ENCODE data around the gene PHLDA2. TPM values are rescaled to one million over a fixed set of nuclear protein-coding genes. Genes with fewer than 3 reads are reported as not detected.

PHLDA2 gene
- total RNA-seq: 1 to 10 TPM in 2 of 4 donors, under 1 TPM in 1, not detected in 1; 0.93 to 3.7 (median 2.3) TPM

GRCh38 chr11:2928605-2929530 lies at the start of gene PHLDA2:
Gene PHLDA2 (minus strand): TSS chr11:2929420. CDS start chr11:2929364, 56 bp downstream.
- peak within 1 kb of the TSS; percentile 21 to 52 (median 39) for H3K4me3 ChIP-seq (replicated peaks in 1 of 3)
- intact Hi-C loops (cut with DNase I): no loop called here
- H3K9me3 ChIP-seq: no peaks in the 10 kb centered on the region
- no peaks in the 10 kb centered on the region for H3K27me3 ChIP-seq
- TF ChIP-seq POLR2A (IDR thresholded peaks at IDR 0.05): peak; percentile 57 to 70
- peak in 2 of 6 experiments; percentile 7 to 8 for TF ChIP-seq CTCF (IDR thresholded peaks at IDR 0.05)
- H3K36me3 ChIP-seq: no peaks in the 10 kb centered on the region
- H3K27ac ChIP-seq: peak within 1 kb of the TSS in 1 of 3 donors; percentile 70
- peaks cover 30 to 46% of the 10 kb centered on the region in 2 donors for H3K4me1 ChIP-seq
- peak; percentile 56 to 64 for DNase-seq
- WGBS, 2 donors: 8 to 9% methylated on average over 12 to 17 of the region's 113 CpGs

- Histone ChIP-seq H3K27me3 (no peaks in the 10 kb centered on the region), H3K4me1 (peaks cover 0 to 2% of the 10 kb centered on the region in 2 donors), H3K36me3 (peaks cover 31 to 62% of the 10 kb centered on the region in 2 donors), H3K4me3 (replicated peaks in 1 of 3) (no peak overlapping the region), H3K9me3 (no peaks in the 10 kb centered on the region), H3K27ac (no peak overlapping the region)
- DNase-seq: no peak
- intact Hi-C loops (cut with DNase I): no loop called here
- no peak for TF ChIP-seq CTCF (IDR thresholded peaks at IDR 0.05)
- TF ChIP-seq POLR2A (IDR thresholded peaks at IDR 0.05): no peak
- 86 to 88% methylated on average over 7 of the region's 7 CpGs for whole genome bisulfite sequencing, 2 donors
These were observed 47.9 kb upstream of the PHLDA2 start for GRCh38 chr11:2977113-2977512.

GRCh38 chr11:2976294-2977063 lies 47.3 kb upstream of the PHLDA2 start:
- H3K36me3 ChIP-seq: peaks cover 37 to 68% of the 10 kb centered on the region in 2 donors

GRCh38 chr11:2975594-2975993 lies 46.4 kb upstream of the PHLDA2 start:
- H3K4me3 ChIP-seq (replicated peaks in 1 of 3): no peak overlapping the region
- no peaks in the 10 kb centered on the region for H3K9me3 ChIP-seq
- peaks cover 43 to 76% of the 10 kb centered on the region in 2 donors for H3K36me3 ChIP-seq
- 90 to 93% methylated on average over 4 of the region's 4 CpGs for WGBS, 2 donors
- peak in 1 of 2 donors; percentile 45 for DNase-seq
- intact Hi-C loops (cut with DNase I): no loop called here
- no peak overlapping the region for H3K27ac ChIP-seq
- TF ChIP-seq CTCF (IDR thresholded peaks at IDR 0.05) (peak in 4 of 6 experiments; percentile 17 to 55 (median 38)), POLR2A (IDR thresholded peaks at IDR 0.05) (no peak)
- no peaks in the 10 kb centered on the region for H3K4me1 ChIP-seq
- H3K27me3 ChIP-seq: no peaks in the 10 kb centered on the region

More at GRCh38 chr11:2976294-2977063, 47.3 kb upstream of the PHLDA2 start:
- no peak for DNase-seq
- no peak overlapping the region for H3K4me3 ChIP-seq (replicated peaks in 1 of 3)
- WGBS, 2 donors: 84 to 88% methylated on average over 6 of the region's 6 CpGs
- intact Hi-C loops (cut with DNase I): no loop called here
- no peak overlapping the region for H3K27ac ChIP-seq
- H3K9me3 ChIP-seq: no peaks in the 10 kb centered on the region
- no peaks in the 10 kb centered on the region for H3K27me3 ChIP-seq
- H3K4me1 ChIP-seq: no peaks in the 10 kb centered on the region
- TF ChIP-seq CTCF (IDR thresholded peaks at IDR 0.05): no peak
- no peak for TF ChIP-seq POLR2A (IDR thresholded peaks at IDR 0.05)
